Globus pallidus (tissue), 1 donor: ENCODE results near the gene TTC34.
"Not testable (repeated sequence)": the region's sequence is repeated elsewhere in the genome, so short reads cannot be mapped to it uniquely, and the experiment has no call there.

Experiments used
- DNase-seq: peaks from one replicate; pipeline ENCODE4 v3.0.0-alpha.2; 2015; ENCODE audit warnings: low spot score

TTC34 gene

DNA sequence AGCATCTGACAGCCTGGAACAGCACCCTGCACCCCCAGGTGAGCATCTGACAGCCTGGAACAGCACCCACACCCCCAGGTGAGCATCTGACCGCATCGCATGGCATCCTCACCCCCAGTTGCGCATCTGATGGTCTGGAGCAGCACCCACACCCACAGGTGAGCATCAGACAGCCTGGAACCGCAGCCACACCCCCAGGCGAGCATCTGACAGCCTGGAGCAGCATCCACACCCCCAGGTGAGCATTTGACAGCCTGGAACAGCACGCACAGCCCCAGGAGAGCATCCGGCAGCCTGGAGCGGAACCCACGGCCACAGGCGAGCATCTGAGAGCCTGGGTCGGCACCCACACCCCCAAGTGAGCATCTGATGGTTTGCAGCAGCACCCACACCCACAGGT lies 118.6 kb downstream of the TTC34 start:
- DNase-seq, result not testable (repeated sequence)

- DNase-seq, result not testable (repeated sequence)
Observed at GRCh38 chr1:2676726-2677125, 124.8 kb downstream of the TTC34 start.

DNA sequence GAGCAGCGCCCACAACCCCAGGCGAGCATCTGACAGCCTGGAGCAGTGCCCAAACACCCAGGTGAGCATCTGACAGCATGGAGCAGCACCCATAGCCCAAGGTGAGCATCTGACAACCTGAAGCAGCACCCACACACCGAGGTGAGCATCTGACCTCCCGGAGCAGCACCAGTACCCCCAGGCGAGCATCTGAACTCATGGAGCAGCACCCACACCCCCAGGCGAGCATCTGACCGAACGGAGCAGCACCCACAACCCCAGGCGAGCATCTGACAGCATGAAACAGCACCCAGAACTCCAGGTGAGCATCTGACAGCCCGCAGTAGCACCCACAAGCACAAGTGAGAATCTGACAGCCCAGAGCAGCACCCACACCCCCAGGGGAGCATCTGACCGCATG lies 129.8 kb downstream of the TTC34 start:
- DNase-seq, result not testable (repeated sequence)

GRCh38 chr1:2659806-2660205 lies 141.7 kb downstream of the TTC34 start:
- DNase-seq, result not testable (repeated sequence)

DNA sequence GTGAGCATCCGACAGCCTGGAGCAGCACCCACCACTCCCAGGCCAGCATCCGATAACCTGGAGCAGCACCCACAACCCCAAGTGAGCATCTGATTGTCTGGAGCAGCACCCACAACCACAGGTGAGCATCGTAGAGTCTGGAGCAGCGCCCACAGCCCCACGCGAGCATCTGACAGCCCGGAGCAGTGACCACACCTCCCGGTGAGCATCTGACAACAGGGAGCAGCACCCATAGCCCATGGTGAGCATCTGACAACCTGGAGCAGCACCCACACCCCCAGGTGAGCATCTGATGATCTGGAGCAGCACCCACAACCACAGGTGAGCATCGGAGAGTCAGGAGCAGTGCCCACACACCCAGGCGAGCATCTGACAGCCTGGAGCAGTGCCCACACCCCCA lies 143.6 kb downstream of the TTC34 start:
- DNase-seq, result not testable (repeated sequence)

GRCh38 chr1:2657124-2657523 lies 144.4 kb downstream of the TTC34 start:
- not testable (repeated sequence) for DNase-seq

DNA sequence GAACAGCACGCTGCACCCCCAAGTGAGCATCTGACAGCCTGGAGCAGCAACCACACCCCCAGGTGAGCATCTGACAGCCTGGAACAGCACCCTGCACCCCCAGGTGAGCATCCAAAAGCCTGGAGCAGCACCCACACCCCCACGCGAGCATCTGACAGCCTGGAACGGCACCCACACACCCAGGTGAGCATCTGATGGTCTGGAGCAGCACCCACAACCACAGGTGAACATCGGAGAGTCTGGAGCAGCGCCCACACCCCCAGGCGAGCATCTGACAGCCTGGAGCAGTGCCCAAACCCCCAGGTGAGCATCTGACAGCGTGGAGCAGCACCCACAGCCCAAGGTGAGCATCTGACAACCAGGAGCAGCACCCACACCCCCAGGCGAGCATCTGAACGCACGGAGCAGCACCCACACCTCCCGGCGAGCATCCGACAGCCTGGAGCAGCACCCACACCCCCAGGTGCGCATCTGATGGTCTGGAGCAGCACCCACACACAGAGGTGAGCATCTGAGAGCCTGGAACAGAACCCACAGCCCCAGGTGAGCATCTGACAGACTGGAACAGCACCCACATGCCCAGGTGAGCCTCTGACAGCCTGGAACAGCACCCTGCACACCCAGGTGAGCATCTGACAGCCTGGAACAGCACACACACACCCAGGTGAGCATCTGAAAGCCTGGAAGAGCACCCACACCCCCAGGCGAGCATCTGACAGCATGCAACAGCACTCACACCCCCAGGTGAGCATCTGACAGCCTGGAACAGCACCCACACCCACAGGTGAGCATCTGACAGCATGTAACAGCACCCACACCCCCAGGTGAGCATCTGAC lies 145.7 kb downstream of the TTC34 start:
- not testable (repeated sequence) for DNase-seq

- not testable (repeated sequence) for DNase-seq
Observed at GRCh38 chr1:2654443-2654948, 147.0 kb downstream of the TTC34 start.

DNA sequence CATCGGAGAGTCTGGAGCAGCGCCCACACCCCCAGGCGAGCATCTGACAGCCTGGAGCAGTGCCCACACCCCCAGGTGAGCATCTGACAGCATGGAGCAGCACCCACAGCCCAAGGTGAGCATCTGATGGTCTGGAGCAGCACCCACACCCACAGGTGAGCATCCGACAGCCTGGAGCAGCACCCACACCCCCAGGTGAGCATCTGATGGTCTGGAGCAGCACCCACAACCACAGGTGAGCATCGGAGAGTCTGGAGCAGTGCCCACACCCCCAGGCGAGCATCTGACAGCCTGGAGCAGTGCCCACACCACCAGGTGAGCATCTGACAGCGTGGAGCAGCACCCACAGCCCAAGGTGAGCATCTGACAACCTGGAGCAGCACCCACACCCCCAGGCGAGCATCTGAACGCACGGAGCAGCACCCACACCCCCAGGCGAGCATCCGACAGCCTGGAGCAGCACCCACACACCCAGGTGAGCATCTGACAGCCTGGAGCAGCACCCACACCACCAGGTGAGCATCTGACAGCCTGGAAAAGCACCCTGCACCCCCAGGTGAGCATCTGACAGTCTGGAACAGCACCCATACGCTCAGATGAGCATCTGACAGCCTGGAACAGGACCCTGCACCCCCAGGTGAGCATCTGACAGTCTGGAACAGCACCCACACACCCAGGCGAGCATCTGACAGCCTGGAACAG lies 147.6 kb downstream of the TTC34 start:
- peak; percentile 9 for DNase-seq

DNA sequence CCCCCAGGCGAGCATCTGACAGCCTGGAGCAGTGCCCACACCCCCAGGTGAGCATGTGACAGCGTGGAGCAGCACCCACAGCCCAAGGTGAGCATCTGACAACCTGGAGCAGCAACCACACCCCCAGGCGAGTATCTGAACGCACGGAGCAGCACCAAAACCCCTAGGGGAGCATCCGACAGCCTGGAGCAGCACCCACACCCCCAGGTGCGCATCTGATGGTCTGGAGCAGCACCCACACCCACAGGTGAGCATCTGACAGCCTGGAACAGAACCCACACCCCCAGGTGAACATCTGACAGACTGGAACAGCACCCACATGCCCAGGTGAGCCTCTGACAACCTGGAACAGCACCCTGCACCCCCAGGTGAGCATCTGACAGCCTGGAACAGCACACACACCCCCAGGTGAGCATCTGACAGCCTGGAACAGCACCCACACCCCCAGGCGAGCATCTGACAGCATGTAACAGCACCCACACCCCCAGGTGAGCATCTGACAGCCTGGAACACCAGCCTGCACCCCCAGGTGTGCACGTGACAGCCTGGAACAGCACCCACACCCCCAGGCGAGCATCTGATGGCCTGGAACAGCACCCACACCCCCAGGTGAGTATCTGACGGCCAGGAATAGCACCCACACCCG lies 148.4 kb downstream of the TTC34 start:
- DNase-seq, result not testable (repeated sequence)

- DNase-seq, result not testable (repeated sequence)
Observed at GRCh38 chr1:2652152-2652925, 149.2 kb downstream of the TTC34 start.

GRCh38 chr1:2650967-2651645 lies 150.4 kb downstream of the TTC34 start:
- DNase-seq, result no peak

GRCh38 chr1:2646837-2647236 lies 154.7 kb downstream of the TTC34 start:
- DNase-seq, result no peak

- DNase-seq, result no peak
Observed at GRCh38 chr1:2645776-2646175, 155.7 kb downstream of the TTC34 start.

GRCh38 chr1:2645143-2645542 lies 156.3 kb downstream of the TTC34 start:
- DNase-seq, result no peak

DNA sequence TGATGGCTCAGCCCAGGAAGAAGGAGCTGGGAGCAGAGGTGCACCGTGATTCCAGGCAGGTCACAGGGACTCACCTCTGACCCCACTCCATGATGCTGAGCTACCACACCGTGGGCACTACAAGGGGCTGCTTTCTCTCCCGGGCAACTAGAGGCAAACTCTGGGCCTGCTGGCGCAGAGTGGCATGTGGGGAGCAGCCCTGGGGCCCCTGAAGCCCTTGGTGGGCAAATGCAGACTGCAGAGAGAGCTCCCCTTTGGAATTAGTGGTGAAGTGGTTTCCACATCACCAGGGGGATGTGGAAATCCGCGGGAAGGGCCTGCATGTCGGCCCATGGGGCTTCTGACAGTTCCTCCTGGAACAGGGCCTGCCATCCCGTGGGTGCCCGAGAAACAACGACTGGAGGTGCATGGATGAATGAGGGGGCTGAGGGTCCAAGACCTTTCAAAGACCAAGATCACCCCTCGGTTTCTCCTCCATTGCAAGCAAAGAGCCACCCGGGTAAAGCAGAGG lies 156.8 kb downstream of the TTC34 start:
- no peak for DNase-seq

- DNase-seq, result no peak
Observed at GRCh38 chr1:2644171-2644570, 157.3 kb downstream of the TTC34 start.

DNA sequence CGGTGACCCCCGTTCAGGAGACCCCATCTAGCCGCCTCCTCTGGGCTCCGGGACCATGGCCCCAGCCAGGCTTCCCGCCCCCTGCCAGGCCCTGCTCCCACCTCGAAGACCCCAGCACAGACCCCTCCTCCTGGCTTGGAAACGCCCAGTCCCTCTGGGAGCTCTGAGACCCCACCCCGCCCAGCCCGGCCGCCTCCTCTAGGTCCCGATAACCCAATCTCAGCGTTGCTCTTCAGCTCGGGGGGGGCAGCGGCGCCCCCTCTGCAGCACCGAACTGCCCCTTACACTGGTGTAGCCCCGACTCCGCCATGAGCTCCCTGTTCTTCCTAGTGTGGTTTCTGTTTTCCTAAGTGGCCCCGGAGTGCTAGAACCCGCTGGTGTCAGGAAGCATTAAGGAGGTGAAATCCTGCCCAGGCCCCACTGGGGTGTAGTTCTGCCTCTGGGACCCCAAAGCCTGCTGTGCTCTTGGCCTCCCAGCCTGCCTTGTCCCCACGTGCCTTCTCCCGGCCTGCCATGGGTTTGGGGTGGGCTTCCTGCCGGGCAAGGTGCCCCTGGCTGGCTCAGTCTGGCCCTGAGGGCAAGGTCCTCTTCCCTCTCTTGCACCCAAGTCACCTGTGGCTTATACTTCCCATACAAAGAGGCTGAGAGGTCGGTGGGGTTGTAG lies 157.9 kb downstream of the TTC34 start:
- DNase-seq, result no peak

DNA sequence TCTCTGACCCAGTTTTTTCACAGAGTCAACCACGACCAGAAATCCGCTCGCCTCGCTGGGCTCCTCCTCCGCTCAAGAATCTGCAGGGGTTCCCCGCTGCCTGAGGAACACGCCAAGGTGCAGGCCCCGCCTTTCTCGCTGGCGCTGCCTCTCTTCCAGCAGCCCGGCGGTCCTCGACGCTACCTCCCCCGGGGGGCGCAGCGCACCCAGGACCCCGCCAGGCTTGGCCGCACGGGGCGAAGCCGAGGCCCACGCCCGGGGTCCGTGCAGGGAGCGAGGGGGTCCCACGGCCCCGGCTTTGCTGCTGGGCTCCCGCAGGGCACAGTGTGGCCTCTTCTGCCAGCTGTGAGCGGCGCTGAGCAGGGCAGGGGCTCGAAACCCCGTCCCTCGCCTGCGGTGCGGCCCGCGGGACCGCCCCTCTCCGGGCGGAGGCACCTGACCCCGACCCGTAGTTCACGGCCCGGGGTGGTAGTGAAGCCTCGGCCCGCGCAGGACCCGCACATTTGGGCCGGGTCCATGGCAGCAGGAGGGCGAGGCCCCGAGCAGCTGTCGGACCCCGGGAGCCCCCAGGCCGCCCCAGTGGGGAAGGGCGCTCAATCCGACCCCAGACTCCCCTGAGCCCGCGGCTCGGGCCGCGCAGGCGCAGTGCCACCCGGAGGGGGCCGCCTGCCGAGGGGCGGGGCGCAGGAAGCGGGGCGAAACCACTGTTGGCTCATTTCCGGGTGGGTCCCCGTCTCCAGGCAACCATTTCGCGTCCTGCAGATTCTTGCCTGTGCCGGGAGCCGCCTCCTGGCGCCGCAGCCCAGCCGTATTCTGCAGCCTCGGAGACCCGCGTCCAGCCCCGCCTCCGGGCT lies 158.7 kb downstream of the TTC34 start:
- peak; percentile 80 for DNase-seq
